NCI-H69 (cell line): Measurements from ENCODE around the gene GAS7.

Experiments
- DNase-seq: peaks from one replicate; lab custom pipeline; 2025; lab: John Stamatoyannopoulos, UW

Gene GAS7

DNA sequence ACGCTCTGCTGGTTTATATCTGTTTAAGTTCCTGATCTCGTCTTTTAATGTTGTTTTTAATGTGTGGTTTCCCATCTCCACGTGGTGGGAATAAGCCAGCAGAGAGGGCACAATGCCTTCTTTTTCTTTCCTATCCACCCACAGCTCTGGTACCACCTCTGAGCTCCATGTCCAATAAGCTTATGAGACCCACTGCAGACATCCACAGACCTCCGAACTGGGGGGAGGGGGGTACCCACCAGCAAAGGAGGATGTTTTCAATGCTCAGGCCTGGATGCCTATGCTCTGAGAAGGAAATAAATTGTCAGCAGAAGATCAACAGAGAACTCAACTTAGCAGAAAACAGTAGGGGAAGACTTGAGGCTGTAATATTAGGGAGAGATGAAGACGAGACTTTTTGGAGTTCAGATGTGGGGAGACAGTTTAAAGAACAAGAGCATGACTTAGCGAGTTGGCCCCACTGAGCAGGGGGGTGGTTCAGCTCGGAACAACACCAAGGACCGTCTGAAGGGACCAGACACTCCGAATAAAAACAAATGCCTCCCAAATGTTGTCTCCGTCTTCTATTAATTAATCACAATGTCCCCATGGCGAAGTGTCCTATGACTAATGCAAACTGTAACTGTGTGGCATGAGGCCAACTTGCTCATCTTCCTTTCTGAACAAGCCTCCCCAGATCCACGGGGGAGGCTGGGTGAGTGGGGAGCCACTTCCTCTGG is 62.7 kb downstream of the GAS7 start:
- DNase-seq: no peak

DNA sequence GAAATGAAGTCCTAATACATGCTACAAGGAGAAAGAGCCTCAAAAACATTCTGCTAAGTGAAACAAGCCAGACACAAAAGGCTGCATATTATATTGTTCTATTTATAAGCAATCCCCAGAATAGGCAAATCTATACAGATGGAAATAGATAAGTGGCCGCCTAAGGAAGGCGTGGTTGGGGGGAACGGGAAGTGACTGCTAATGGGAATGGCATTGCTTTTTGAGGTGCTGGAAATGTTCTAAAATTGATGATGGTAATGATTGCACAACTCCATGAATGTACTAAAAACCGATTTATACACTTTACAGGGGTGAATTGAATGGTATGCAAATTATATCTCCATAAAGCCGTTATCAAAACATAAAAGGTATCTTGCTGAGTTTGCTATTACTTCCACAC is 67.7 kb downstream of the GAS7 start:
- DNase-seq: no peak

DNA sequence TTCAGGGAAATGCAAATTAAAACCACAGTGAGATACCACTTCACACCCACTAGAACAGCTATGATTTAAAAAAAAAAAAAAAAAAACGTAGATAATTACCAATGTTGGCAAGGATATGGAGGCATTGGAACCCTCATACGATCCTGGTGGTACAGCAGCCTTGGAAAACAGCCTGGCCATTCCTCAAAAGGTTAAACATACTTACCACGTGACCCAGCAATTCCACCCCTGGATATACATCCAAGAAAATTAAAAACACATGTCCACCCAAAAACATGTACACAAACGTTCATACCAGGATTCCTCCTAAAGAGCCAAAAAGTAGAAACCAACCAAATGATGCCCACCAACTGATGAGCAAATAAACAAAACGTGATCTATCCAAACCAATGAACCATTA is 68.1 kb downstream of the GAS7 start:
- no peak for DNase-seq

DNA sequence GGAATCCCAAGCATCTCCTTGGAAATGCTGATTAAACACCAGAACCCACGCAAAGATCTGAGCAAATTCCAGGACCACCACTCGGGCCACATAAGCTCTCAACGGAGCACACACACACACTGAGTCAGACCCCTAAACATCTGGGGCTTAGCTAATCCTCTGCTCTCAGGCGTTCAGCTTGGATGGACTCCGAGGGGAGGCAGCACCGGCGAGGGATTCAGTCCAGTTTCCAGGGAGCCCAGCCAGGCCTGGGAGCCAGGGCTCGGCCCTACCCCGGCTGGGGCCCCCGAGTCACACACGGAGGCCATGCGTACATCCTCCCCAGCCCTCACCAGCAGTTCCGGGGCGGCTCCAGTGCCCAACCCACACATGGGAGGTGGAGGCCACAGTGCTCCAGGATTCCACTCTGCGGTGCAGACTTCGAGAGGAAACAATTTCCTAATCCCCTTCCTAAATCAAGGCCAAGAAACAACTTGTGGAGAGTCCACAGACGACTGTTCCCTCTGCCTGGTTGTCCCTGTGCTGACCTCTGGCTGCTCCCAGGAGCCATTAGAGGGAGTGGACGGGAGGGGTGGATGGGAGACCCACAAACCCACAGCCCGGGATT is 70.5 kb downstream of the GAS7 start:
- DNase-seq: no peak

DNA sequence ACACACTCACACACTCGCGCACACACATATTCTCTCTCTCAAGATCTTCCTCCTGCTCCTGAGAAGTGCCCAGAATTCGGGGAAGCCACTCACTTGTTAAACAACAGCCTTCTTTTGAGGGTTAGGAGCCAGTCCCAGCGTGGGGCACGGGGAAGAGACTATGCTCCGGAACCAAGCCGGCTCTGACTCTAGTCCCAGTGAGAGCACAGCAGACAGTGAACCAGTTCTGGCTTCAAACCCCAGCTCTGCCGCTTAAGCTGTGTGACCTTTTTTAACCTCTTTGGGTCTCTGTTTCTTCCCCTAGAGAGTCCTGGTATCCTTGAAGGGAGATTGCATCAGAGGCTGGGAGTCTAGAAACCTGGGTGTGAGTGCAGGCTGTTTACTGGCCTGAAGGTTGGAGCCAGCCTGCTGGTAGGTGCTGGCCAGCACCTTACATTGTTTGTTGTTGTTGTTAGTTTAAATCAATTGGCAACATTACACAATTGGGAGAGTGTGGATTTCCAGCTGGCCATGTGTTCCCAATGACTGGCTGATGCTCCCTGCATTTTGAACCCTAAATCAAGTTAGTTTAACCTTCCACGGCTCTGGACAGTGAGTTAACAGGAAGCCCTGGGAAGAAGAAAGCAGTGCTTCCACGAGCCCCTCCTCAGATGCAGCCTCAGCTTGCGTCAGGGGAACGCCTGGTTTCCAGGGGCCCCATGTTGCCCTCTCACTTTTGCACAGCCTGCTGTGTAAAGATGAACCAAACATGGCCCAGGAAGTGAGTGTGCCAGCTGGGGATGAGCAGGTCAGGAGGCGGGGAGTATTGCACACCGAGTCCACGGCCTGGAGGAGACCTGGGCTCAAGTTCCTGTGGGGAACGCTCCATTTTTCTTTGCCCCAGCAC is 71.5 kb downstream of the GAS7 start:
- DNase-seq: no peak

DNA sequence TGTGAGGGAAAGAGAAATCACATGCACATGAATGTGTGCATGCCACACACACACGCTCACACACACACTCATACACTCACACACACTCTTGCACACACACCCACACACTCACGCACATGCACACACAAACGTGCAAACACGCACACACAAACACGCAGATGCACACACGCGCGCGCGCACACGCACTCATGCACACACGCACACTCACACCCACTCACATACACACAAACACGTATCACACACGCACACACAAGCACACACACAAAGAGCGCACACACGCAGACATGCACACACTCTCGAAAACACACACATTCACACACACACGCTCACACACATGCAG is 72.2 kb downstream of the GAS7 start:
- DNase-seq: no peak

DNA sequence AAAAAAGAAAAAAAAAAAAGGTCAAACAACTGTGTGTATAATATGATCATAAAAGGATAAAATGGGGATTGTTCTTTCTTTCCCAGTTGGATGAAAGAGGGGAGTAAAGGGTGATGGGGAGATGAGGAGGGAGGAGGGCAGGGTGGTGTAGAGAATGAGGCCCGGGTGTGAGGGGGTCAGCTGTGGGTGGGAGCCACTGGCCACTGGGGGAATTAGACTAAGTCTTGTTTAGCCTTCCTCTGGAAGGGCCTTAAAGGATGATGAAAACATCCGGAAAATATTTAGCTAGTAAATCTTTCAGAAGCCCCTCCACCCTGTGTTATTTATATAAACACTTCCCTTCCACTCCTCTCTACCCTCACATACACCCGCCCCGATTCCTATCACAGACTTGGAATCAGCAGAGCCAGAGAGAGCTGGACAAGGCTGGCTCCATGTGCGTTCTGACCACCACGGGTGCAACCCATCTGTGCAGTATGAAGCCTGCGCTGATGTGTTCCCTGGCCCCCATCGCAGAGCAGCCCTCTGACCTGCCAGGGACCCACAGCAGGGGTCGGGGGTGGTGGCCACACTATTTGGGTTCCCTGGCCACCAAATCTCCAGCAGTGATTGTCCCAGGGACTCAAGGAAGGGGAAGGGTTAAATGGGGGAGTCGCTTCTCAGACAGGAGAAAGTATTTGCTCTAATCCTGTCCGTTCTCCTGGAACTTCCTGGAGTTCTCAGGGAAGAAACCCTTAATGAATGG is 72.7 kb downstream of the GAS7 start:
- no peak for DNase-seq

DNA sequence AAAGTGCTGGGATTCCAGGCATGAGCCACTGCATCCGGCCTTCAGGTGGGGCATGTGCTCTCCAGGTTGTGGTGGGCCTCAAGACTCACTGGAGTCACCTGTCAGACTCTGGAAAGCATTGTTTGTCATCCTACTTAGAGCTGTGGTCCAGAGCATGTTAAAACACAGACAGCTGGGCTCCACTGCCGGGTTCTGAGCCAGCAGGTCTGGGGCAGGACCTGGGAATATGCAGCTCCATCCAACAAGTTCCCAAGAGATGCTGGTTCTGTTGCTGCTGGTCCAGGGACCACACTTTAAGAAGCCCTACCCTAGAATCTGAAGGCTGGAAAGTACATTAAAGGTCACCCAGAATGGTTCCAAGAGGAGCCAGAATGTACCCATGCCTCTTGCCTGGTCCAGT is 75.3 kb downstream of the GAS7 start:
- DNase-seq: no peak

DNA sequence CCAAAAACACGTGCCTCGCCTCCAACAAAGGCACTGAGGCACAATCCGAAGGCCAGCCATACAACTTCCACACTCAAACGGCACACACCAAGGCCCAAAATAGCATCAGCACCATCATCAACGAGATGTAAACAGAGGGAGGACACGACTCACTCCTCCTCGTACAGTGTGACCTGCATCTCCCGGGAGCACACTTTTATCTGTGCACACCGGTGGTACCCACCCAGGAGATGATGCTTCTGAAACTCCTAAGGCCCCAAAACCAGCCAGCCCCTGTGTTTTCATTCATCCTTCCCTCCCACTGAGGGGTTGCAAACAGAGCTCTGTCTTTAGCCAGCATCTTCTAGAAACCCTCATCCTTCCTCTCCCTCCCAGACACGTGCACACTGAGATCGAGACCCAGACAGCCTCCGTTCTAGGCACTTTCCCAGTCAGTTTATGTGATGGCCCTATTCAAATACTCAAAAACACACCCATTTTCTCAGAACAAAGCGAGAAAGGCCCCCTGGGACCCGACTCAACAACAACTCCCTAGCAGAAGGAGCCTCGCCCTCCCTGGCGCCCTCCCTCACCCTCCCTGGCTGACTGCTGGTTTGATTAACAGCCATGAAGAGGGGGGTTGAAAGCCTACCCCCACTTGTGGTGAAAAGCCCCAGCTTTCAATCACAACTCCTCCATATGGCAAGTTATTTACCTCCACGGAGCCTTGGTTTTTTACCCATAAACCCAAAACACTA is 76.3 kb downstream of the GAS7 start:
- DNase-seq: no peak

DNA sequence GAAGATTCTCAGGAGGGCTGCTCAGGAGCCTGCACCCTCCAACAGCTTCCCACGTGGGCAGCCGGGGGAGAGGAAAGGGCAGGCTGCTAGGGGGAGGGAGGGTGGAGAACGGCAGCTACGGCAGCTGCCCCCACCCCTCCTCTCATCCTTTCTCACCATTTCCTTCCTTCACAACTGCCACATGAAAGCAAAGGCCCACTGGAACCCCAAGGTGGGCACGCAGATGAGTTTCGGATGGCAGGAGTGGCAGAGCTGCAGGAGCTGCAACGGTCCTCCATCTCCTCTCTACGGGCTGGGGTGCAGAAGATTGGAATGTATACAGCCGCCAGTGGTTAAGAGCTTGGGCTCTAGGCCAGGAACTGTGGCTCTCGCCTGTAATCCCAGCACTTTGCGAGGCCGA is 77.7 kb downstream of the GAS7 start:
- DNase-seq: no peak

DNA sequence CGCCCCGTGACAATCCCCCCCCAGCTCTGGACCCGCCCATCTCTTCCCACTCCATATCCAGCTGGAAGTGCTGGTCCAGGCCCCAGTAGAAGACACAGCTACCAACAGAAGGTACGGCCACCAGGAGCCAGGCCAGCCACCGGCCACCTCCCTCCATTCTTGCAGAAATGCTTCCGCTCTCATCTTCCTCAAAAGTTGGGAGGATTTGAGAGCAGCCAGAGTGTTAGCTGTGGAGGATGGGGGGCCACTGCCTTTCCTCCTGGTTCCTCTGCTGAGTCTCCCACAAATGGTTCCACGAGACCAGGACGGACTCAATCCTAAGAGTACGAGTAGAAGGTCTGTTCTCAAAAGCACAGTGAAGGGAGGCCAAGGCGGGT is 78.3 kb downstream of the GAS7 start:
- DNase-seq: no peak

DNA sequence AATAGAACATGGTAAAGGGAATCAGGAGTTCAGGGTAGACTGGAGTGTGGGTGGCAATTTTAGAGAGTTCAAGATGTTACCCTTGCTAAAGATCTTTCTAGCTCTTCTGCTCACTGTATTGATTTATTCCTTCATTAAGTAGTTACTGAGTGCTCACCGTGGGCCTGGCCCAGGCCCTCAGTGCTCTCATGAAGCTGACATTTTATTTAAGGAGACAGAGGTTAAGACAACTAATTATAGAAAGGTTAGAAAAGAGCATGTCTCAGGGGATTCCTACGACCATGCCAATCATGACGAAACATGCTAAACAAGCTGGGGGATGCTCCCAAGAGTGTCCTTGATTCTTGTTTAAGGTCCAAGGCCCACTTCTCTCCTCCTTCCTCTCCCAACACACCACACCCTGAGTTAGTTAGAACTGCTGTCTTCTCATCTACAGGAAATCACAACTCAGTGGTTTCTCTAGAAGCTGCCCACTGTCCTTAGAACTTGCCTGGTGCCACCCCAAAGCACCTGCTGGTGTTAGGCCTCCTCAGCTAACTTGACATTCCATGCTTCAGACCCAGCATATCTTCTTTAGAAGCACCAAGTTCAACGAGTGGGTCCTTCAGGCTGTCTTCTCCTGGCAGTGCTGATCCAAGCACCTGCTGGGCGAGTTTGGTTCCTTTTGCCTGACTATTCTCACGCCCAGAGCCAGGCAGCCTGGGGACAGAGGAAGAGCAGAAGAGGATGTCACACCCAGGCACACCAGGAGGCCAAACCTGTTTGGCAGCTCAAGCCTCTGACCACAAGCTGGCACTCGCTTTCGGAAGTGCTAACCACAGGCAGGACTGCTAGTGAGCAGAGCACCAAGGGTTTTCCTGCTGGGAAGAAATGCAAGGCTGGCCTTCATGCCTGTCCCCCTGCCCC is 79.0 kb downstream of the GAS7 start:
- DNase-seq: no peak

DNA sequence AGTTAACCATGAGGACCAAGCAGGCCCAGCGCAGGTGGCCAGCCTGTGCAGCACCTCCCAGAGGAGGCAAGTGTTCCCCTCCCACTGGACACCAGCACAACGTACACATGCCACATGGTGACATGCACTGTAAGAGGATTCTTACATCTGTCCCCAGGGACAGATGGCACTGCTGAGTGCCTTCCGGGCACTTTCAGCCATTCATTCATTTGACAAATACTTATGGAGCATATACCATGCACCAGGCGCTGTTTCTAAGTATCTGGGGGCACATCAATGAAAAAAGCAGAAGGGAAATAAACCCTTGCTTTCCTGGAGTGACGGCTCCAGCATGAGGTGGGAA is 79.6 kb downstream of the GAS7 start:
- DNase-seq: no peak

DNA sequence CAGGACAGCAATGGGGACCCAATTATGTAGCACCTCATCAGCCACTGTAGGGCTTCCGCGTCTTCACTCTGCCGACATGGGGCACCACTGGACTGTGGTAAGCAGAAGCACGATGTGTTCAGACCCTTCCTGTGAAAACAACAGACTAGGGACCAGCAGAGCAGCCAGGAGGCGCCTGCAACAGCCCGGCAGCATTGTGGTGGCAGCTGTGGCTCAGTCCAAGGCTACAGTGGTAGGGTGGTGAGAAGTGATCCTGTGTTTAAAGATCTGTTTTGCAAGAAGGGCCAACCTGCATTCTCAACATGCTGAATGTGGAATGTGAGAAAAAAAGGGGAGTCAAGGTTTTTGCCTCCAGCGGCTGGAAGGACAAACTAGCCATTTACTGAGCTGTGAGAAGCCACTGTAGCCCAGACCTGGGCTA is 80.8 kb downstream of the GAS7 start:
- no peak for DNase-seq

DNA sequence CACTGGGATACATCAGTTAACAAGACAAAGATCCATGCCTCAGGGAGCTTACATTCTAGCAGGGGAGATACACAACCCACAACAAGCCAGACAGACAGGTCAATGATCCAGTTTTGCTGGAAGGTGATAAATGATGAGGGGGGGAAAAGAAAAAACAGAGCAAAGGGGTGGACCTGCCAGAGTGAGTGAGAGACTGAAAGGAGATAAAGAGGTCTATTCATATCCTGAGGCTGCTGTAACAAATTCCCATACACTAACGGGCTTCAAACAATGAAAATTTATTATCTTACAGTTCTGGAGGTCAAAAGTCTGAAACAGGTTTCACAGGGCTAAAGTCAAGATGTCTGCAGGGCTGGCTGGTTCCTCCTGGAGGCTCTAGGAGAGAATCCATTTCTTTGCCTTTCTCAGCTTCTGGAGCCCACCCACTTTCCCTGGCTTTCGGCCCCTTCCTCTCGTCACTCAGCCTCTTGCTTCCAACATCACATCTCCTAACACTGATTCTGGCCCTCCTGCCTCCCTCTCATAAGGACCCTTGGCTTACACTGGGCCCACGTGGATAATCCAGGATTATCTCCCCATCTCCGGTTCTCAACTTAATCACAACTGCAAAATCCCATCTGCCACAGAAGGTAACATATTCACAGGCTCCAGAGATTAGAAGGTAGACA is 81.5 kb downstream of the GAS7 start:
- no peak for DNase-seq

DNA sequence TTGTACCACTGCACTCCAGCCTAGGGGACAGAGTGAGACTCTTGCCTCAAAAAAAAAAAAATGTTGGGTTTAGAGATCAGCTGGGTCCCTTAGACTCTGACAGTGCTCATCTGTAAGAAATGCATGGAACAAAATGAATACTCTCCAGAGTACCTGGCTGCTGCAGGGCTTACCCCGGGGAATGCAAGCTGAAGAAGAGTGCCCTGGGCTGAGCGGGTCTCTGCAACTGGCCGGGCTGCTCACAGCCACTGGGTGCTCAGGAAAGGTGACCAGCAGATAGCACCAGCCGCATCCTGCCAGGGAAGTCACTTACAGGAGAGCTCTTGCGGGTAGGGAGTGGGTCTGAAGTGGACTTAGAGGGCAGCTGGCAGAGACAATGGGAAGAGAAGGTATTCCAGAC is 82.1 kb downstream of the GAS7 start:
- no peak for DNase-seq

DNA sequence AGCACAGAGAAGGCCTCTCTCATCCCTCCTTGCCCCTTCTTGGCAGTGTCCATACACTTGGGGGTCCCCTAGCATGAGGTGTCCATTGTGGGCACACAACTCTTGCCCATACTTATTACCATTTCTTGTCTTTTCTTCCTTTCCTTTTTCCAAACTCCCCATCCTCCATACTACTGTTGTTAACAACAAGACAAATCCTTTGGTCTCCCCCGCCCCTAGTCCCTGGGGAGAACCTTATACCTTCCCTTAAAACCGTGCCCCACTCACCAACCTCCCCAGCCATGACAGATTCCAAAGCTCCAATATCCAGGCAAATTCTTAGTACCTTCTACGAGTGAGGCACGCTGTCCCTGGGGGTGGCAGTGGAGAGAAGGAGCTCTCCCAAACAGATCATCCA is 82.9 kb downstream of the GAS7 start:
- no peak for DNase-seq

DNA sequence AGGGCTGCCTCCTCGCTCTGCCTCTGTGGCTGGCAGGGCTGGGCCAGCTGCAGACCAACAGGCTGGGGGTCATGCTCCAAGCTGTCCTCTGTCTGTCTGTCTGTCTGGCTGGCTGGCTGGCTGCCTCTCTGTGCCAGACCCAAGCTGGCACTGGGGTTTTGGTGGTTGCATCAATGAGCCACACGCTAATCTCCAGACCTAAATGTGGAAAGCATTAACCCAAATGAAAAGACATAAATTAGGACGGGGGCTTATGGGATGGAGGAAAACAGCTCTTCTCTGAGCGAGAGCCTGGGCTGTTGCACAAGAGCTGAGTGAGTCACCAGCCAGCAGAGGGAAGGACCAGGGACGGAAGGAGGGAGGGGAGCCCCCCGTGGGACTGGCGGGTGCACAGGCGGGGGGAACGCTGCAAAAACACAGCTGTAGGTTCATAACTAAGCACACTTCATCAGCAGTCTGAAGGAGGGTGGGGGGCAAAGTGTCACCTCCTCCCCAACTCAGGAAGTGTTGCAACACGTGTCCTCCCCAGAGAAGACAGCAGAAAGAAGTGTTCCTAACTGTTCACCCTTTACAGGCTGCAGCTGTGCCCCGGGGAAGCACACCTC is 83.4 kb downstream of the GAS7 start:
- DNase-seq: no peak

DNA sequence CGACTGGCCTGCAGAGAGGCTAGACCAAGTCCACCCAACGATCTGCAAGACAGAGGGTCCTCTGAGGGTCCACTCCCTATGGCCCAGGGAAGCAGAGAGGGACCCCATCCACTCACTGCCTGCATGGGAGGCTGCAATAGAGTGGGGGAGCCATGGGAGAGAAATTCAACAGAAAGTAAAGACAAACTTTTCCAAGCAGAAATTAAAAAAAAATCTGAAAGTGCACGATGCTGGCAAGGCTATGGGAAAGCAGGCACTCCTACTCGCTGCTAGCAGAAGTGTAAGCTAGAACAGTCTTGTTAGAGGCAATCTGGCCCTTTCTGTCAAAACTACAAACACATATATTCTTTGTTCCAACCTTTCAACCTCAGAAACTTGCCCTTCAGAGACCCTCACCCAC is 85.4 kb downstream of the GAS7 start:
- no peak for DNase-seq

DNA sequence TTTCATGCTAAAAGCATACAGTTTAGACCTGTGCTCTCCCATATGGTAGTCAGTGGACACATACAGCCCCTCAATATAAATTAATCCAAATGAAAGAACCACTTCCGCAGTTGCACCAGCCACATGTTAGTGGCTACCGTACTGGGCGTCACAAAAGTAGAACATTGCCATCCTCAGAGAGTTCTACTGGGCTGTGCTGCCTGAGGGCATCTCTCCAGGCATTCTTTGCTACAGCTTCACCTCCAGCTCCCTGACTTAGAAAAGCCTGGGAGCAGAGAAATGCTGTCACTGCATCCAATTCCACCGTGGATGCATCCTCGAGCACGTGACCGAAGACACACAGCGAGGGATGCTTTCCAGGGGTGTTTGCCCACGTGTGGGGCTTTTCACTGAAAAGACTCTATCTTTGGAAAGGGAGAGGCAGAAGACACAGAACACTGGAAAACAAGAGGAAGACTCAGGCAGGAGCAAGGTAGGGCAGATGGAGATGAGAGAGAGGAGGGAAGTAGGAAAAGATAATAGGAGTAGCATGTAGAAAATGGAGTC is 86.4 kb downstream of the GAS7 start:
- no peak for DNase-seq
